ENCODE measurements around the gene PSMF1.

DNA sequence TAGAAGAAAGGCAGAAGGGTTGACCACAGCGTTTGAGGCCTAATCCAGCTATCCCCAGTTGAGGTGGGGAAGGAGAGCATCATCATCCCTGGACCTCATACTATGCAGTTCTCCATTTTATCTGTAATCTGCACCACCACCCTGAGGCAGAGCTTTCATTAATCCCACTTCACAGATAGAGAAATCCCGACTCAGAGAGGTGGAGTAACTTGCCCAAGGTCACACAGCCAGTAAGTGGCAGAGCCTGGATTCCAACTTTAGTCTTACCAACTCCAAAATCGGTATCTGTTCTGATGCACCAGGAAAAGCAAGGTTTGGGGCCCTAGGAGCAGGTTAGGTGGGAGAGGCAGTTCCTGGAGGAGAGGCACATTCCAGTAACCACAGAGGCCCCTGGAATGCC, 59.7 kb downstream of the PSMF1 start:
- no peak for TF ChIP-seq POLR2AphosphoS5 (IDR thresholded peaks at IDR 0.05; ENCODE audit: insufficient read depth, low read depth, low read length)
- TF ChIP-seq, protein P1, sequence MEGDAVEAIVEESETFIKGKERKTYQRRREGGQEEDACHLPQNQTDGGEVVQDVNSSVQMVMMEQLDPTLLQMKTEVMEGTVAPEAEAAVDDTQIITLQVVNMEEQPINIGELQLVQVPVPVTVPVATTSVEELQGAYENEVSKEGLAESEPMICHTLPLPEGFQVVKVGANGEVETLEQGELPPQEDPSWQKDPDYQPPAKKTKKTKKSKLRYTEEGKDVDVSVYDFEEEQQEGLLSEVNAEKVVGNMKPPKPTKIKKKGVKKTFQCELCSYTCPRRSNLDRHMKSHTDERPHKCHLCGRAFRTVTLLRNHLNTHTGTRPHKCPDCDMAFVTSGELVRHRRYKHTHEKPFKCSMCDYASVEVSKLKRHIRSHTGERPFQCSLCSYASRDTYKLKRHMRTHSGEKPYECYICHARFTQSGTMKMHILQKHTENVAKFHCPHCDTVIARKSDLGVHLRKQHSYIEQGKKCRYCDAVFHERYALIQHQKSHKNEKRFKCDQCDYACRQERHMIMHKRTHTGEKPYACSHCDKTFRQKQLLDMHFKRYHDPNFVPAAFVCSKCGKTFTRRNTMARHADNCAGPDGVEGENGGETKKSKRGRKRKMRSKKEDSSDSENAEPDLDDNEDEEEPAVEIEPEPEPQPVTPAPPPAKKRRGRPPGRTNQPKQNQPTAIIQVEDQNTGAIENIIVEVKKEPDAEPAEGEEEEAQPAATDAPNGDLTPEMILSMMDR (IDR thresholded peaks at IDR 0.05; ENCODE audit: extremely low read depth in 1 of 2, insufficient read depth in 1 of 2, low read depth in 1 of 2, low read length in 2 of 2) = no peak

Measured in endothelial cell of umbilical vein (primary cell).